IPS DF 4.7 (cell line): Measurements from ENCODE around the gene VAT1L.
A peak's percentile ranks its signal among the peaks of the same experiment; 100 is the strongest.

Experiments used
- DNase-seq: peaks from one replicate; pipeline ENCODE4 v3.0.0-alpha.2; 2013; ENCODE audit warnings: low spot score; ENCODE audit errors: extremely low read depth

VAT1L gene

GRCh38 chr16:77788181-77789084, at the start of gene VAT1L:
Gene VAT1L (plus strand): TSS chr16:77788564. CDS start chr16:77788683, 119 bp downstream.
- DNase-seq, result peak; percentile 25

- no peak for DNase-seq
Observed at GRCh38 chr16:77738706-77739558, 49.4 kb upstream of the VAT1L start.

GRCh38 chr16:77739559-77739892, 48.8 kb upstream of the VAT1L start:
- no peak for DNase-seq

- no peak for DNase-seq
Observed at GRCh38 chr16:77744141-77744540, 44.2 kb upstream of the VAT1L start.

- no peak for DNase-seq
Observed at GRCh38 chr16:77745972-77746371, 42.4 kb upstream of the VAT1L start.

GRCh38 chr16:77748421-77749005, 39.9 kb upstream of the VAT1L start:
- no peak for DNase-seq

GRCh38 chr16:77749415-77749814, 38.9 kb upstream of the VAT1L start:
- DNase-seq, result no peak

GRCh38 chr16:77758046-77758445, 30.3 kb upstream of the VAT1L start:
- DNase-seq, result no peak

- no peak for DNase-seq
Observed at GRCh38 chr16:77758508-77758907, 29.9 kb upstream of the VAT1L start.

- DNase-seq, result no peak
Observed at GRCh38 chr16:77759201-77759600, 29.2 kb upstream of the VAT1L start.

- no peak for DNase-seq
Observed at GRCh38 chr16:77759821-77760220, 28.5 kb upstream of the VAT1L start.

GRCh38 chr16:77760800-77761199, 27.6 kb upstream of the VAT1L start:
- DNase-seq, result no peak

GRCh38 chr16:77761204-77761603, 27.2 kb upstream of the VAT1L start:
- DNase-seq, result no peak

GRCh38 chr16:77762262-77762661, 26.1 kb upstream of the VAT1L start:
- DNase-seq, result no peak

- DNase-seq, result no peak
Observed at GRCh38 chr16:77763994-77764393, 24.4 kb upstream of the VAT1L start.

GRCh38 chr16:77767211-77767610, 21.2 kb upstream of the VAT1L start:
- DNase-seq, result no peak

GRCh38 chr16:77767826-77768225, 20.5 kb upstream of the VAT1L start:
- DNase-seq, result no peak

- DNase-seq, result no peak
Observed at GRCh38 chr16:77775911-77776909, 12.2 kb upstream of the VAT1L start.

GRCh38 chr16:77777745-77778144, 10.6 kb upstream of the VAT1L start:
- DNase-seq, result no peak

- DNase-seq, result no peak
Observed at GRCh38 chr16:77780378-77780837, 8.0 kb upstream of the VAT1L start.

- no peak for DNase-seq
Observed at GRCh38 chr16:77781091-77781490, 7.3 kb upstream of the VAT1L start.
